CD4-positive, alpha-beta T cell treated with Interleukin-10 for 1 hour (primary cell): ENCODE results near the gene RILPL1.
"Not testable (repeated sequence)": the region's sequence is repeated elsewhere in the genome, so short reads cannot be mapped to it uniquely, and the experiment has no call there.

Experiments
- DNase-seq: peaks from one replicate; pipeline ENCODE4 v3.0.0-alpha.2; 2020

The RILPL1 gene

DNA sequence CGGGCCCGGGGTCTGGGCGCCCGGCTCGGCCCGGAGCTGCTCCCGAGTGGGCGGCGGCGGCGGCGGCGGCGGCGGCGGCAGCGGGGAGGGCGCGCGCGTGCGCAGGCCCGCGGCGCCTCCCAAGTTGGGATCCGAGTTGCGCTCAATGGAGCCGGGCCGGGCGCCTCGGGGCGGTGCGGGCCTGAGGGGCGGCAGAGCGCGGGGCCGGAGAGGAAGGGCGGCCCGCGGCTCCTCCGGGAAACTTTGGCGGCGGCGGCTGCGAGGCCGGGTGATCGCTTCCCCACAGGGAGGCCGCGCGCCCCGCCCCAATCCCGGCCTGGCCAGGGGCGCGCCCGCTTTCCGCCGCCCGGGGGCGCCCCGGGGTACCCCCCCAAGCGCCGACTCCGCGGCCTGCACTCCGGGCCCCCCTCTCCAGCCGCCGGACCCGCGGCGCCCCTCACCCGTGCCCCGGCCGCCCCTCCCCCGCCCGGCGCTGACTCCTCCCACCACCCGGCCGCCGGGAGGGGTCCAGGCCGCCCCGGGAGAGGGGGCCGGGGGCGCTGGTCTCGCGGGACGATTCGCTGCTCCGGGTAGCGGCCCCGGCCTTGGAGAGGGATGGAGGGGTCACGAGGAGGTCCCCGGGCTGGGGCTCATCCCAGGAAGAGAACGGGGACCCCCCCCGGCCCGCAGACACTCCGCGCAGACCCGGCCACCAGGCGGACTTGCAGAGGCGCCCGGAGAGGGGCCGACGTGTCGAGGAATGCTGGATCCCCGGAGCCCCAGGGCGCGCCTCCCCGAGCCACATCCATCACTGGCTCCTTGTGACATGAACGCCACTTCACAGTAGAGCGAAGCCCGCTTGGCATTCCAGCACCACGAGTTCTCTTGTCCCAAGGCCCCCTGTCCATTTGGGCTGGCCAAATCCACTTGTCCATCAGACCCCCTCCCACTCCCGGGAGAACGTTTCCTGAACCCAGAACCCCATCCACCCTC, at the start of gene RILPL1:
RILPL1 (minus strand) TSS at position 48 of the 972 bp plus-strand sequence. CDS start 237 bp downstream, outside the sequence.
- DNase-seq = peak; percentile 49

GRCh38 chr12:123580772-123581171, 47.3 kb upstream of the RILPL1 start:
- DNase-seq = no peak

DNA sequence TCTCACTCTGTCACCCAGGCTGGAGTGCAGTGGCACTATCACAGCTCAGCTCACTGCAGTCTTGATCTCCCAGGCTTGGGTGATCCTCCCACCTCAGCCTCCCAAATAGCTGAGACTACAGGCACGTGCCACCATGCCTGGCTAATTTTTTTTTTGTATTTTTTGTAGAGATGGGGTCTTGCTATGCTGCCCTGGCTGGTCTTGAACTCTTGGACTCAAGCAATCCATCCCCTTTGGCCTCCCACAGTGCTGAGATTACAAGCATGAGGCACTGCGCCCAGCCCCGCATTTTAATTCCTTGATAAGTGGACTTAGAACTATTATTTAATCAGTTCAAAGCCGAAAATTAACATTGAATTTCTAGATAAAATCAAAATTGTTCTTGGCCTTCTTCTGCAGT, 45.3 kb upstream of the RILPL1 start:
- DNase-seq = not testable (repeated sequence)

GRCh38 chr12:123578243-123578642, 44.7 kb upstream of the RILPL1 start:
- no peak for DNase-seq

GRCh38 chr12:123576611-123577010, 43.1 kb upstream of the RILPL1 start:
- DNase-seq = no peak

GRCh38 chr12:123573870-123574269, 40.4 kb upstream of the RILPL1 start:
- DNase-seq = no peak

GRCh38 chr12:123572391-123572790, 38.9 kb upstream of the RILPL1 start:
- no peak for DNase-seq

DNA sequence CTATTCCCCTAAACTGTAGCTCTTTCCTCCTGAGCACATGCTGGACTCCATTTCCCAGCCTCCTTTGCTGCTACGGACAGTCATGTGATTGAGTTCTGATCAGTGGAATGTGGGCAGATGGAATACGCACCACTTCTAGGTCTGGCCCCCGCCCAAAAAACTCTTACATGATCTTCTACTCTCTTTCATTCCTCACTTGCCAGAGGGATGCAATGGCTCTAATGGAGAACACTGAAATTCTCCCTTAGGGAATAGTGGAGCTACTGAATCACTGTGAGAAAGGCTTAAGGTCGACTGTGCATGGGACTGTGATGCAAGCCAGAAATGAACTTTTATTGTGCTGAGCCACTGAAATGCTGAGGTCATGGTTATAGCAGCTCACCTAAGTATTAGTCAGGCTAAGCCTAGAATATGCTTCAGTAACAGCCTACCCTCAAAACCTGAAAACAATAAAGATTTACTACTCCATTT, 37.9 kb upstream of the RILPL1 start:
- no peak for DNase-seq

GRCh38 chr12:123559468-123559867, 25.9 kb upstream of the RILPL1 start:
- DNase-seq = no peak

GRCh38 chr12:123558487-123558886, 25.0 kb upstream of the RILPL1 start:
- not testable (repeated sequence) for DNase-seq

- not testable (repeated sequence) for DNase-seq
Measured at GRCh38 chr12:123554843-123555242, 21.3 kb upstream of the RILPL1 start.

DNA sequence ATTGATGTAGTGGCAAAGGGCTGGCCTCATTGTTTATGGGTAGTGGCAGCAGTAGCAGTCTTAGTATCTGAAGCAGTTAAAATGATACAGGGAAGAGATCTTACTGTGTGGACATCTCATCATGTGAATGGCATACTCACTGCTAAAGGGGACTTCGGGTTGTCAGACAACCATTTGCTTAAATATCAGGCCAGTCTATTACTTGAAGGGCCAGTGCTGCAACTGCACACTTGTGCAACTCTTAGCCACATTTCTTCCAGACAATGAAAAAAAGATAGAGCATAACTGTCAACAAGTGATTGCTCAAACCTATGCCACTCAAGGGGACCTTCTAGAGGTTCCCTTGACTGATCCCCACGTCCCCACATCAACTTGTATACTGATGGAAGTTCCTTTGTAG, 20.6 kb upstream of the RILPL1 start:
- not testable (repeated sequence) for DNase-seq

- DNase-seq = no peak
Measured at GRCh38 chr12:123550700-123551099, 17.2 kb upstream of the RILPL1 start.

GRCh38 chr12:123548107-123548506, 14.6 kb upstream of the RILPL1 start:
- DNase-seq = no peak

GRCh38 chr12:123546281-123546680, 12.8 kb upstream of the RILPL1 start:
- DNase-seq = no peak

GRCh38 chr12:123543541-123543940, 10.0 kb upstream of the RILPL1 start:
- DNase-seq = no peak

DNA sequence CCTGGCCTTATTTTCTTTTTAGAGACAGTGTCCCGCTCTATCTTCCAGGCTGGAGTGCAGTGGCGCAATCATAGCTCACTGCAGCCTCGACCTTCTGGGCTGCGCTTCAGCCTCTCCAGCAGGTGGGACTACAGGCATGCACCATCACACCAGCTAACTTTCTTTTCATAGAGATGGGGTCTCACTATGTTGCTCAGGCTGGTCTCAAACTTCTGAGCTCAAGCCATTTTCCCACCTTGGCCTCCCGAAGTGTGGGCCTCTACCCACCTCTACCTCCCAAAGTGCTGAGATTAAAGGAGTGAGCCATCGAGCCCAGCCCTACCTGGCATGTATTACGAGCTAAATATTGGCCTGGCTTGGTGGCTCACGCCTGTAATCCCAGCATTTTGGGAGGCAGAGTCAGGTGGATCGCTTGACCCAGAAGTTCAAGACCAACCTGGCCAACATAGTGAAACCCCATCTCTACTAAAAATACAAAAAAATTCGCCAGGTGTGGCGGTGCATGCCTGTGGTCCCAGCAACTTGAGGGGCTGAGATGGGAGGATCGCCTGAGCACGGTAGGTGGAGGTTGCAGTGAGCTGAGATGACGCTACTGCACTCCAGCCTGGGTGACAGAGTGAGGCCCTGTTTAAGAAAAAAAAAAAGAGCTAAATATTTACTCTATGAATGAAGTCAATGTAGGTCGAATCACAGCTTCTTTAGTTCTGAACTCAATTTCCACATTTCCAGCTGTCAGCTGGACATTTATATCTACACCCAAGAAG, 7.6 kb upstream of the RILPL1 start:
- no peak for DNase-seq

DNA sequence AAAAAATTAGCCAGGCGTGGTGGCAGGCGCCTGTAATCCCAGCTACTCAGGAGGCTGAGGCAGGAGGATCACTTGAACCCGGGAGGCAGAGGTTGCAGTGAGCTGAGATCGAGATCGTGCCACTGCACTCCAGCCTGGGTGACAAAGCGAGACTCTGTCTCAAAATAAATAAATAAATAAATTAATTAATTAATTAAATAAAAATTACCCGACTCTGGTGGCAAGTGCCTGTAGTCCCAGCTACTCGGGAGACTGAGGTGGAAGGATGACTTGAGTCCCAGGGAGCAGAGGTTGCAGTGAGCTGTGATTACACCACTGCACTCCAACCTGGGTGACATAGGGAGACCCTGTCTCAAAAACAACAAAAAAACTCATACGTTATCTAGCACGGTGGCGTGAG, 2.4 kb upstream of the RILPL1 start:
- DNase-seq = not testable (repeated sequence)

GRCh38 chr12:123532808-123533649, 490 bp downstream of the RILPL1 start:
- no peak for DNase-seq

- DNase-seq = peak; percentile 18
Measured at GRCh38 chr12:123532019-123532418, 1.5 kb downstream of the RILPL1 start.

DNA sequence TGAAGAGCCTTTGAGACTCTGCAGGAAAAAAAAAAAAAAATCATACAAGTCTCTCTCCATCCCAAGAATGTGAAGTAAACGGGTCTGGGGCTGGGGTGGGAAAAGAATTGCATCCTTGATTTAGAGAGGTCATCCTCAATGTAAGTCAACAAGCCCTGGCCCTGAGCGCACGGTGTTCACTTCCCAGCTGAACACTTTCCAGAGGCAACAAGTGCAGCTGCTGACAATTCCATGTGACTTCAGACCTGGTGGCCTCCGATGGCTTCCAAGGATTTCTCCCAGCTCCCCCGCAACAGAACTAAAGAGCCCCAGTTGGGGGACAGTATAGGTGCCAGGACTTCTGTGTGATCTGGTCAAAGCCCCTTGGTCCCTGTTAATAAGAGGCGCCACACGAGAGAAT, 2.4 kb downstream of the RILPL1 start:
- no peak for DNase-seq

DNA sequence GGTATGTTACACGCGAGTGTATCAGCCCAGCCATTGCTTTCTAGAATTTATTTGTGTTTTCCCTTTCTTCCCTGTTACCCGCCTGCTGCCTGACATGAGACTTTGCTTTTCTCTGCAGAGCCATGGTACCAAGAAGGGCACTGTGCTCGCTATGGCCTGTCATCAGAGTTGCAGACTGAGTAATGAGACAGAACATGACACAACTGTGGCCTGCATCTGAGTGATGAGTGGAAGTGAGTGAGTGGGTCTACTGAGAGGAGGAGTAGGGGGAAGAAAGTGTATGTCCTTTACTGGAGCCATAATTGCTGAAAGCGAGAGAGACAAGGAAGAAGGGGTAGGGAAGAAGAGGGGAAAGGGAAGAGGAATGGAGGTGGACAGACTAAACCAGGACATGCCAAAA, 2.9 kb downstream of the RILPL1 start:
- DNase-seq = no peak

DNA sequence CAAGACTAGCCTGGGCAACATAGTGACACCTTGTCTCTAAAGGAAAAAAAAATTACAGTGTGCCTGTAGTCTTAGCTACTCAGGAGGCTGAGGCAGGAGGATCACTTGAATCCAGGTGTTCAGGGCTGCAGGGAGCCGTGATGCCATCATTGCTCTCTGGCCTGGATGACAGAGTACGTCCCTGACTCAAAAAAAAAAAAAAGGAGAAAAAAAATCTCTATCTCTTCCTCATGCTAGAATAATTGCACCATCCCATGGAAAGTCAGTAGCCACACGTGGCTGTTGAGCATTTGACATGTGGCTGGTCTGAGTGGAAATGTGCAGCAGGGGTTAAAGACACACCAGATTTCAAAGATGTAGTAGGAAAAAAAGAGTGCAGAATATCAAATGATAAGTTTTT, 3.8 kb downstream of the RILPL1 start:
- DNase-seq = no peak
